Measurements from ENCODE around the gene ADGRG1. TPM values are rescaled to one million over a fixed set of nuclear protein-coding genes. Genes with fewer than 3 reads are reported as not detected.

The ADGRG1 gene
- polyA plus RNA-seq (2012; ENCODE audit: insufficient read depth, insufficient read length, low read depth), result 2.7 TPM

GRCh38 chr16:57628008-57628781 is at the start of gene ADGRG1:
Gene ADGRG1 (plus strand): TSS chr16:57628630. CDS start chr16:57650288, 21,658 bp downstream.
- Histone ChIP-seq H3K4me1 (peaks cover 8% of the 10 kb centered on the region), H3K4me3 (ENCODE audit: low read depth, low read length) (peak within 1 kb of the TSS; percentile 12), H3K27me3 (no peaks in the 10 kb centered on the region), H3K36me3 (no peaks in the 10 kb centered on the region), H3K9me3 (no peaks in the 10 kb centered on the region)
- DNase-seq, result peak; percentile 75
- TF ChIP-seq, protein P1, sequence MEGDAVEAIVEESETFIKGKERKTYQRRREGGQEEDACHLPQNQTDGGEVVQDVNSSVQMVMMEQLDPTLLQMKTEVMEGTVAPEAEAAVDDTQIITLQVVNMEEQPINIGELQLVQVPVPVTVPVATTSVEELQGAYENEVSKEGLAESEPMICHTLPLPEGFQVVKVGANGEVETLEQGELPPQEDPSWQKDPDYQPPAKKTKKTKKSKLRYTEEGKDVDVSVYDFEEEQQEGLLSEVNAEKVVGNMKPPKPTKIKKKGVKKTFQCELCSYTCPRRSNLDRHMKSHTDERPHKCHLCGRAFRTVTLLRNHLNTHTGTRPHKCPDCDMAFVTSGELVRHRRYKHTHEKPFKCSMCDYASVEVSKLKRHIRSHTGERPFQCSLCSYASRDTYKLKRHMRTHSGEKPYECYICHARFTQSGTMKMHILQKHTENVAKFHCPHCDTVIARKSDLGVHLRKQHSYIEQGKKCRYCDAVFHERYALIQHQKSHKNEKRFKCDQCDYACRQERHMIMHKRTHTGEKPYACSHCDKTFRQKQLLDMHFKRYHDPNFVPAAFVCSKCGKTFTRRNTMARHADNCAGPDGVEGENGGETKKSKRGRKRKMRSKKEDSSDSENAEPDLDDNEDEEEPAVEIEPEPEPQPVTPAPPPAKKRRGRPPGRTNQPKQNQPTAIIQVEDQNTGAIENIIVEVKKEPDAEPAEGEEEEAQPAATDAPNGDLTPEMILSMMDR (IDR thresholded peaks at IDR 0.05; ENCODE audit: low read depth, low read length), result peak; percentile 31

DNA sequence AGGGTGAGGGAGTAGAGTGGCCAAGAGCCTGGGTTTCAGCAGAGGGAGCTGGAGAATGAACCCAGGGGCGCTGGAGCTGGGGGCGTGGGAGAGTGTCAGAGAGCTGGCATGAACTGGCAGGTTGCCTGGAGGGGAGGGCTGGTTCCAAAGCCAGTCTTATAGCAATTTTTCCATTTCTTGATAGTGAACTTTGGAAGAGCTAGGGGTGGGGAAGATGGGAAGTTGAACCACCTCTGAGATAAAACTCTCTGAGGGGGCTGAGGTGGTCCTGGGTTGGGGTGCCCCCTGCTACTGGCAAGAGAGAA is 49.1 kb upstream of the ADGRG1 start:
- no peak overlapping the region for H3K4me3 ChIP-seq (ENCODE audit: low read depth, low read length)
- no peaks in the 10 kb centered on the region for H3K4me1 ChIP-seq
- no peak for DNase-seq
- no peaks in the 10 kb centered on the region for H3K9me3 ChIP-seq
- TF ChIP-seq, protein P1 (IDR thresholded peaks at IDR 0.05; ENCODE audit: low read depth, low read length), result no peak
- no peaks in the 10 kb centered on the region for H3K36me3 ChIP-seq
- H3K27me3 ChIP-seq, result no peaks in the 10 kb centered on the region

DNA sequence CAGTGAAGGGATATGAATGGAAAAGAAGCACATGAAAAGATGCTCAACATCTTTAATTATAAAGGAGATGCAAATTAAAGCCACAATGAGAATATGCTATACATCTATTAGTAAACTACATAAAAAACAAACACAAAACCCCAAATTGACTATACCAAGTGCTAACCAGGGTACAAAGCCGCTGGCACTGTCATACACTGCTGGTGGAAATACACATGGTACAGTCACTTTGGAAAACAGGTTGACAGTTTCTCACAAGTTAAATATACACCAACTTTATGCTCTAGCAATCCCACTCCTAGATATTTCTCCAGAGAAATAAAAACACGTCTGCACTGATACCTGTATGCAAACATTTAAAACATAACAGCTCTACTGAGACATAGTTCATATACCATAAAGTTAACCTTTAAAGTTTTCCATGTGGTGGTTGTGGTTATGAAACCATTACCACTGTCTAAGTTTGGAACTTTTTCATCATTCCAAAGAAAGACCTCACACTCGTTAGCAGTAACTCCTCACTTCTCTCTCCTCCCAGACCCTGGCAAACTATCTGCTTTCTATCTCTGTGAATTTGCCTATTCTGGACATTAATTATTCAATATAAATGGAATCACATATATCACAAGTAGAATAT is 43.3 kb upstream of the ADGRG1 start:
- Histone ChIP-seq H3K4me3 (ENCODE audit: low read depth, low read length) (no peak overlapping the region), H3K9me3 (no peaks in the 10 kb centered on the region), H3K27me3 (no peaks in the 10 kb centered on the region), H3K36me3 (no peaks in the 10 kb centered on the region), H3K4me1 (no peaks in the 10 kb centered on the region)
- no peak for DNase-seq
- TF ChIP-seq, protein P1 (IDR thresholded peaks at IDR 0.05; ENCODE audit: low read depth, low read length), result no peak

GRCh38 chr16:57588831-57589230 is 39.6 kb upstream of the ADGRG1 start:
- no peak overlapping the region for H3K4me3 ChIP-seq (ENCODE audit: low read depth, low read length)
- no peak for DNase-seq
- TF ChIP-seq, protein P1 (IDR thresholded peaks at IDR 0.05; ENCODE audit: low read depth, low read length), result no peak
- H3K36me3 ChIP-seq, result no peaks in the 10 kb centered on the region
- no peaks in the 10 kb centered on the region for H3K9me3 ChIP-seq
- no peaks in the 10 kb centered on the region for H3K4me1 ChIP-seq
- no peaks in the 10 kb centered on the region for H3K27me3 ChIP-seq

GRCh38 chr16:57589374-57589773 is 39.1 kb upstream of the ADGRG1 start:
- no peaks in the 10 kb centered on the region for H3K36me3 ChIP-seq
- H3K27me3 ChIP-seq, result no peaks in the 10 kb centered on the region
- H3K4me1 ChIP-seq, result no peaks in the 10 kb centered on the region
- TF ChIP-seq, protein P1 (IDR thresholded peaks at IDR 0.05; ENCODE audit: low read depth, low read length), result no peak
- no peak overlapping the region for H3K4me3 ChIP-seq (ENCODE audit: low read depth, low read length)
- DNase-seq, result no peak
- H3K9me3 ChIP-seq, result no peaks in the 10 kb centered on the region

- no peak overlapping the region for H3K4me3 ChIP-seq (ENCODE audit: low read depth, low read length)
- TF ChIP-seq, protein P1 (IDR thresholded peaks at IDR 0.05; ENCODE audit: low read depth, low read length), result no peak
- H3K36me3 ChIP-seq, result no peaks in the 10 kb centered on the region
- no peaks in the 10 kb centered on the region for H3K9me3 ChIP-seq
- no peak for DNase-seq
- H3K27me3 ChIP-seq, result no peaks in the 10 kb centered on the region
- no peaks in the 10 kb centered on the region for H3K4me1 ChIP-seq
Measured at GRCh38 chr16:57590654-57591085, 37.8 kb upstream of the ADGRG1 start.
